Stimulated activated CD8-positive, alpha-beta memory T cell treated with anti-CD3 and anti-CD28 coated beads, Interleukin-7, amount 100 ng/mL, for 24 hours (primary cell): ENCODE data around the gene H1-8.

ENCODE experiments used
- DNase-seq: peaks from one replicate; pipeline ENCODE4 v3.0.0-alpha.2; 2020; ENCODE audit warnings: low read depth

Gene H1-8

GRCh38 chr3:129556358-129556695 is 13.4 kb downstream of the H1-8 start:
- no peak for DNase-seq

DNA sequence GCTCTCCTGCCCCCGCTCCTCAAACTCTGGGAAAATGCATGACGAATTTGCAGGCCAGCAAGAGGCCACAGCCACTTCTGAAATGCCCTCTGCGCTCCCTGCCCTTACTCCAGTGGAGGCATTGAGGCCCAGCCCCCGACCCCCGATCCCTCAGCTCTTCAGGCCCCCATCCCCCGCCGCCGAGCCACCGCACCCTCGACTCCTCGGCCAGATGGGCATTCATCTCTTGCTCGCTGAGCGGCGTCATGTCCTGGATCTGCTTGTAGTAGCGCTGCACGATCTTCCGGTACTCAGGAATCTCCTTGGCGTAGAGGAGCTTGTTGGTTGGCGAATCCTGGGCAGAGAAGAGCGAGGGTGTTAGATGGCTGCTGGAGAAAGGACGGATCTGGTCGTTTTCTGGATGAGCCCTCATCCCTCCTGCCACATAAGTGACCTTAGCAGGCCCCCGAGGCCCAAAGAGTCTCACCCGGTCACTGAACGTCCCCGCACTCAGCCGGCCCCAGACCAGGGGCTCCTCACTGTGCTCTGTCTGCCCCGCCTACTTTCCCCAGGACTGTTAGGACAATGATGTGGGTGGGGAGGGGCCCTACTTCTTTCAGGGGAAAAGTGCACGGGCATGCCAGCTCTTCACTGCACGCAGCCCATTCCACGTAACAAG is 14.0 kb downstream of the H1-8 start:
- no peak for DNase-seq

- DNase-seq: no peak
Measured at GRCh38 chr3:129557548-129557894, 14.5 kb downstream of the H1-8 start.

GRCh38 chr3:129558081-129558771 is 15.3 kb downstream of the H1-8 start:
- DNase-seq: no peak

GRCh38 chr3:129558772-129559564 is 16.0 kb downstream of the H1-8 start:
- no peak for DNase-seq

DNA sequence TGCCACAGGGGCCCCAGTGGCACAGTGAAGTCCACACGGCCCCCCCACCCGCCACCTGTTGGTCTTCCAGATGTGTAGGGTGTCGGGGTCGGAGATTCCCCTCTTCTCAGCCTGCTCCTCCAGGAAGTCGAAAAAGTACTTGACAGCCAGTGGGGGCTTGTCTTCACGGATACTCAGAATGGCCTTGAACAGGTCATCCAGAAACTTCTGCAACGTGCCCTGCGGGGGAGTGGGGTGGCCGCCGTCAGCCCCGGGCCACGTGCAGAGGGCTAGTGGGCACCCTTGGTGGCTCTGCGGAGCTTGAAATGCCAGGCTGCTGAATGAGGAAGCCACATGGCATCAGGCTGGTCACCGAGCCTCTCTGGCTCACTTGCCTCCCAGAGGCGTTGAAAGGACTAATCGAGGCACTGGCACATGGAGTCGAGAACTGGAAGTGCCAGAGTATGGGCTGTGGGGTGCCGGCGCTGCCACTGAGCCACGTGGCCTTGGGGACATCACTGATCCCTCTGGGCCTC is 16.6 kb downstream of the H1-8 start:
- no peak for DNase-seq

- no peak for DNase-seq
Measured at GRCh38 chr3:129560269-129560787, 17.4 kb downstream of the H1-8 start.

- DNase-seq: no peak
Measured at GRCh38 chr3:129560911-129561594, 18.1 kb downstream of the H1-8 start.

DNA sequence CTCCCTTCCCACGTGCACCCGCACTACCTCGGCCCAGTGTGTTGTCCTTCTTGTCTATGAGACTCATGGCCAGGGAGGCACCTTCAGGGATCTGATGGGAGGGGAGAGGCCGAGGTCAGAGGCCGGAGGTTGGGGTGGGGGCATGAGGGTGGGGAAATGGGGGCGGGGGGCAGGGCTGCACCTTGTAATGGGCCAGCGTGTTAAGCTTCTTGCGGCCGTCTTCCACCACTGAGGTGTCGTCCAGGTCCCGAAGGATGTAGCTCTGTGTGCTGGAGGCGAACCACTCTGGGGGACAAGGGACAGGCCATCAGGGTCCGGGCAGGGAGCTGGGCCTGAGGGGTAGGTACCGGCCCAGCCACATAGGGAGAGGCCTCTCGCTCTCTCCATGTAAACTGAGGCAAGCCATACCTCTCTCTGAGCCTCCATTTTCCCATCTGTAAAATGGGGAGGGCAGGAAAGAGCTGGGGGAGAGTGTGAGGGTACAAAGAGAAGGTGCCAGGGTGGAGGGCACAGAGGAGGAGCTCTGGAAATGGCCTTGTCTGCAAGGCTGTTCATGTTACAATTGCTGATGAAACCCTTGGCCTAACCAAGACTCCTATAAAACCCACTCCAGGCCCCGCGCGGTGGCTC is 18.8 kb downstream of the H1-8 start:
- DNase-seq: no peak

DNA sequence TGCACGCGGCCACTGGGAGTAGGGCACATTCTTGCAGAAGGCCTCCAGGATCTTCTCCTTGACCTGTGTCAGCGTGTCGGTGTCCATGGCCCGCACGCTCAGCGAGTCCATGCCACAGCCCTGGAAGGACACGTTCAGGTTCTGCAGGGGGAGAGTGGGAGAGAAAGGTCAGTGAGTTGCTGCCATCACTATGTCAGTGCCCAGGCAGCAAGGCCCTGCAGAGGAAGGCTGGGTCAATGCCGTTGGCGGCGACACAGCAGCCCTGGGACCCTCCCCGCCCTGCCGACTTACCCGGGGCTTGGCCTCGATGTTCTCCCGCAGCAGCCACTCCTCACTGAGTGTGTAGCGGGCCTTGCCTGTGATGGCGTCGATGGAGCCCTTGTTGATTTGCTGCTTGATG is 19.8 kb downstream of the H1-8 start:
- DNase-seq: no peak

DNA sequence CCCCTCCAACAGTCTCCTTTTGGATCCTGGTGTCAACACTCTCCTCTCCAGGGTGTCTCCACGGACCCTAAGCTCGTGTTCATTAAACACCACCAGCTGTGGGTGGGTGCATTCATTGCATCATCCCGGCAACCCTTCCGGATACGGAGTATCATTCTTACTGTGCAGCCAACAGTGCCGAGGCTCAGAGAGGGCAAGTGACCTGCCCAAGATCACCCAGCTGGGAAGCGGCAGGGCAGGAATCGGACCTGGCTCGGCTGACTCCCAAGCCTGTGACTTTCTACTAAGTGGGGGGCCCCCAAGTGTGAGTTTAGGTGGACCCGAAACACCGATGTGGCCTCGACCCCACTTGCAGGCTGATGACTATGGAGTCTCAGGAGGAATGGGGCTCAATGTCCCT is 20.4 kb downstream of the H1-8 start:
- no peak for DNase-seq

DNA sequence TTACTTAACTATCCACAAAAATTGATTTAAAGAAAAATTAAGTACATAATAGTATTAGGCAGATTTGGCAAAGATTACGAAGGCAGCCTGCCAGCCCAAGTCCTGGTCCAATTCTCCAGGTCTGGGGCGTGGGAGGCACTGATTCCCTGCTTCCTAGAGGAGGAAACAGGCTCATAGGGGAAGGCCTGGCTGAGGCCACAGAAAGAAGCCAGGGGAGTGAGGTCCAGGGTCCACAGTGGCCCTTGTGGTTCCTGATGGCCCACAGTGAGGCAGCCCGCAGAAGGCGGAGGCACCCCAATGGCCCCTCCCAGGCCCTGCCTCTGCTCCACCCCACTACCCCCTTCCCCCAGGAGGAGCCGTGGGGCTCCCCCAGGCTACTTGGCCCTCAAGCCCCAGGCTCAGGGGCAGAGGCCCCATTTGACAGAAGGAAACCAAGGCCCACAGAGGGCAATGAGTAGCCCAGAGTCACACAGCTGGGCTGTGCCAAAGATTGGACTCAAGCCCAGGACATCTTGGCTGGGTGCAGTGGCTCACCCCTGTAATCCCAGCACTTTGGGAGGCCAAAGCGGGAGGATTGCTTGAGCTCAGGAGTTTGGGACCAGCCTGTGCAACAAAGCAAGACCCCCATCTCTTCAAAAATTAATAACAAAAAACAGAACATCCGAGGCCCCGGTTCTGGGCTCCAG is 21.0 kb downstream of the H1-8 start:
- no peak for DNase-seq

DNA sequence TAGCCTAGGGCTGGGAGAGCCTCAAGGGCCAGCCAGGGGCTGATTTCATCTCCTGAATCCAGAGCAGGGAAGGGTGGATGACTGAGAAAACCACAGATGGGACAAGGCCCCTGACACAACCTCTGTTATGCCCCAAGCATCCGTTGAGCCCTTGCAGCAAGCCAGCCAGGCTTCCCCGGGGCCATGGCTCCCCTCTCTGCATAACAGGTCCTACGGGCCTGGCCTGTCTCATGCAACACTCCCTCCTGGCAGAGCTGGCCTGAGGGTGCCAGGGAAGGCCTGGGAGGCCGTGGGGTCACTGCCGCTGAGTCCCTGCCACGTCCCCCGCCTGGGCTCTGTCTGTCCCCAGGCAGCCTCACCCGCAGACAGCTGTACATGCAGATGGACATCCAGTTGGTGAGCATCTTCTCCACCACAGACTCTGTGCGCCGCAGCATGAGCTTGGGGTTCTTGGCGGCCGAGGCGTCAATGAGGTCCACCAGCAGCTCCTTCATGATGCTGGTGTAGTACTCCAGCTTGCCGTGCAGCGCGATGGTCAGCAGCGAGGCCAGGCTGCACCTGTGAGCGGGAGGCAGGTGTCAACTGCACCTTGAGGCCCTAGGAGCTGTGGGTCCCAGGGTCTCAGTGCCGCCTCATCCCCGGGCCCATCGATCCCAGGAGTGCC is 22.1 kb downstream of the H1-8 start:
- no peak for DNase-seq

- DNase-seq: no peak
Measured at GRCh38 chr3:129565902-129566301, 22.9 kb downstream of the H1-8 start.

DNA sequence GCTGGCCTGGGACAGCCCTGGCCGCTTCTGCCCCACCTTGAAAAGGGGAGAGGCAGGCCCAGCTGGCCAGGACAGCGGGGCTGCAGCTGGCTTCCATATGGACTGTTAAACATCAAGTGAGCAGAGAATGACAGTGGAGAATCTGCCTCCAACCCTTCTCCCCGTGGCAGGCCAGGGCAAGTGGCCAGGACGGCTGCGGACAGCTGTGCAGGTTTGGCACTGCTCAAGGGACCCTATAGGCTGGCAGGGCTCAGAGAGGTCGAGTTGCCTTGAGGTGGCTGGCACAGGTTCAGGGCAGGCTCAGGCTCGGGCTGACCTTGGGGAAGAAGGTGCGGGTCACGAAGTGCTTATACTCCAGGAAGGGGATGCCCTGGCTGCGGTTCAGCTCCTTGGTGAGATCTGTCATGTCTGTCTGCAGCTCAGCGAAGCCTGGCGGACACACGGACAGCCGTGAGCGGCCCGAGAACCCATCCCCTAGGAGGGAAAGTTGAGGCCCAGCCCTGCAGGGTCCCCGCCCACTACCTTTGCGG is 24.3 kb downstream of the H1-8 start:
- no peak for DNase-seq

GRCh38 chr3:129567939-129568338 is 25.0 kb downstream of the H1-8 start:
- DNase-seq: no peak

- DNase-seq: no peak
Measured at GRCh38 chr3:129569856-129570255, 26.9 kb downstream of the H1-8 start.

- no peak for DNase-seq
Measured at GRCh38 chr3:129571605-129572547, 28.9 kb downstream of the H1-8 start.

DNA sequence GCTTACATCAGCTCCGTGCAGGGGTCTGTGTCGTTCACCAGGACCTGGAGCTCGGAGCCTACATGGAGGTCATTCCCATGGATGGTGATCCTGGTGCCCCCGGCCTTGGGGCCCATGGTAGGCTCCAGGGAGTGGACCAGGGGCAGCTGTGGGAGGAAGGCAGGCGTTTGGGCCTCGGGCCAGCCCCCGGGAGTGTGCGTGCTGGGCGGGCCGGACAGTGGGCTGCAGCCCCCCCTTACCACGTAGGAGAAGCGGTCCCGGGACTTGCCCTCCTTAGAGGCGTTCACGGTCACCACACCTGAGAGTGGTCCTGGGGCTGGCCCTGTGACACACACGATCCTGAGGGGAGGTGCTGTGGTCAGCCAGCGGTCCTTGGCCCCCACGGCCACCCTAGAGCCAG is 29.6 kb downstream of the H1-8 start:
- DNase-seq: no peak
